Ovary (tissue), 9 donors: Measurements from ENCODE around the gene WIPF3. TPM values are rescaled to one million over a fixed set of nuclear protein-coding genes. Genes with fewer than 3 reads are reported as not detected.

Source experiments
- DNase-seq, 5 donors: peaks; one replicate each; pipeline ENCODE4 v3.0.0-alpha.2; 2019 to 2020
- H3K27ac ChIP-seq, 2 donors: fragments of 200-600 bp; one replicate each; pipeline versions ENCODE4 v1.5.1 to v1.8.0; 2019 to 2022
- H3K27me3 ChIP-seq: fragments of 200-600 bp; one replicate; pipeline ENCODE4 v1.8.0; 2022
- H3K36me3 ChIP-seq: fragments of 200-600 bp; sonication (generic); one replicate; pipeline ENCODE4 v1.5.1; 2019
- H3K4me1 ChIP-seq: one replicate; pipeline ENCODE4 v1.8.1; 2013; ENCODE audit warnings: mild to moderate bottlenecking, moderate library complexity; ENCODE audit not compliant: insufficient read depth
- H3K4me3 ChIP-seq: fragments of 200-600 bp; sonication (generic); one replicate; pipeline ENCODE4 v1.5.1; 2017
- H3K9me3 ChIP-seq, 2 donors: fragments of 200-600 bp in 1 of 2; sonication (generic) in 1 of 2; one replicate each; pipeline versions ENCODE4 v1.5.1 to v1.8.1; 2013 to 2019; ENCODE audit warnings: mild to moderate bottlenecking in 1 of 2, moderate library complexity in 1 of 2
- CTCF ChIP-seq, 3 donors: fragments of 450-650 bp in 2 of 3; fragments of 200-600 bp in 1 of 3; IDR thresholded peaks; one replicate each; pipeline versions ENCODE4 v1.5.1 to v1.8.0; 2016 to 2022; ENCODE audit warnings: antibody characterized with exemption in 3 of 3, mild to moderate bottlenecking in 1 of 3
- EP300 ChIP-seq: sonication (generic); formaldehyde crosslinking; IDR thresholded peaks from one replicate; pipeline ENCODE4 v1.6.1; 2017; ENCODE audit warnings: antibody characterized with exemption
- POLR2A ChIP-seq: fragments of 450-650 bp; IDR thresholded peaks from one replicate; pipeline ENCODE4 v1.6.1; 2017; ENCODE audit warnings: antibody characterized with exemption, mild to moderate bottlenecking, moderate library complexity
- WGBS, 3 donors: extraction: QIAGEN DNeasy Blood & Tissue Kit in 1 of 3; methylation state at CpG; one replicate each; pipeline versions ENCODE4 v1.1.5 to v1.1.7; 2013 to 2017; 5-methylcytosine and 5-hydroxymethylcytosine counted together
- intact Hi-C, 4 donors: fragments of 100-400 bp; cut with DNase I; formaldehyde crosslinking; loops; one replicate each; pipeline versions ENCODE4 v1.11.0 to v1.15.1; 2022 to 2023
- polyA plus RNA-seq, 2 donors: library from polyadenylated mRNA; stranded (reverse); fragments of 200-250 nt in 1 of 2; fragments of 350-450 nt in 1 of 2; fragmentation: Illumina TruSeq in 1 of 2; extraction: RNeasy Lipid Tissue Mini Kit (QIAGEN cat#74804) in 1 of 2; gene quantifications; one replicate each; pipeline ENCODE4 v1.2.3, GENCODE V29; 2013 to 2014
- total RNA-seq, 7 donors: library from RNA; depleted of rRNA in 2 of 7; stranded (reverse); fragments of >200 nt in 2 of 7; fragmentation: NEBNext Ultra II Directional in 3 of 7; extraction: Animal tissue kit (Norgen Biotek cat#: 25700) in 3 of 7; gene quantifications; one replicate each; pipeline versions ENCODE4 v1.1.0 to v1.2.4, GENCODE V29; 2016 to 2023
- donor health status: DM: no; HTN: no; CAD: no; lungs with moderate emphysema.
- donor health status: DM: no; HTN: no; CAD: no.
- donor health status: Bipolar disorder and iron deficiency.
- donor health status: DM: yes; HTN: yes; CAD: no.
- donor health status: DM: no; HTN: no; CAD: no.
- donor health status: DM: yes; HTN: yes; CAD: no.

Gene WIPF3
- total and polyA plus RNA-seq, 9 donors = 15.3 to 122 (median 53.3) TPM

- Histone ChIP-seq H3K4me1 (no peaks in the 10 kb centered on the region), H3K27me3 (no peaks in the 10 kb centered on the region), H3K36me3 (no peaks in the 10 kb centered on the region), H3K27ac (no peak overlapping the region), H3K9me3 (no peaks in the 10 kb centered on the region), H3K4me3 (no peak overlapping the region)
- no peak for TF ChIP-seq POLR2A
- no peak for TF ChIP-seq CTCF (IDR thresholded peaks at IDR 0.05)
- no peak for TF ChIP-seq EP300
- DNase-seq = no peak
- intact Hi-C loops = no loop called here
- WGBS, 3 donors = 95 to 99% (median 97%) methylated on average over 13 of the region's 13 CpGs
Measured at GRCh38 chr7:29875741-29876140, 69.4 kb downstream of the WIPF3 start.

DNA sequence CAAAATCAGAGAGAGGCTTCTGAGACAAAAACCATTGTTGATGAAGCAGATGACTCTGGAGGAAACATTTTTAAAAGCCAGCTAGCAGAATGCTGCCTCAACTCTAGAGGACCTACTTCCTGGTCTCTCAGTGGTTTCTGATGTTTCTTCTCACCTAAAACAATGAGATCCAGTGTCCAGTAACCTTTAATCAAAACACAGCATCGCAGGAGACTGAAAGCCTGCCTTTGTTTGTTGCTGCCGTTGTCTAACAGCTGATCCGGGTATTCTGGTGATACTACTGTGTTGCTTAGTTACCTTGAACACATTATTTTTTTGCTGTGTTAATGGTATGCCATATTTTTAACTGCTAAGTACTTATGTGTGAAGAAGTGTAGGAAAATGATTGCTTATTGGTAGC lies 70.9 kb downstream of the WIPF3 start:
- no peak overlapping the region for H3K27ac ChIP-seq
- H3K27me3 ChIP-seq = no peaks in the 10 kb centered on the region
- H3K36me3 ChIP-seq = no peaks in the 10 kb centered on the region
- peaks cover 4% of the 10 kb centered on the region for H3K4me1 ChIP-seq
- no peak for DNase-seq
- TF ChIP-seq CTCF (IDR thresholded peaks at IDR 0.05) (no peak), POLR2A (no peak)
- WGBS, 3 donors = 21 to 42% (median 35%) methylated on average over 3 of the region's 3 CpGs
- H3K4me3 ChIP-seq = no peak overlapping the region
- intact Hi-C loops = no loop called here
- no peaks in the 10 kb centered on the region for H3K9me3 ChIP-seq

GRCh38 chr7:29878081-29878688 lies 71.9 kb downstream of the WIPF3 start:
- no peak for DNase-seq
- intact Hi-C loops = no loop called here
- no peaks in the 10 kb centered on the region for H3K36me3 ChIP-seq

GRCh38 chr7:29879609-29880008 lies 73.3 kb downstream of the WIPF3 start:
- no peaks in the 10 kb centered on the region for H3K9me3 ChIP-seq
- 29 to 35% (median 32%) methylated on average over 2 of the region's 2 CpGs for WGBS, 3 donors
- no peak overlapping the region for H3K4me3 ChIP-seq
- no peak overlapping the region for H3K27ac ChIP-seq
- no peak for TF ChIP-seq POLR2A
- no peak for TF ChIP-seq CTCF (IDR thresholded peaks at IDR 0.05)
- TF ChIP-seq EP300 = no peak
- DNase-seq = peak in 1 of 5 donors; percentile 47
- no peaks in the 10 kb centered on the region for H3K27me3 ChIP-seq
- peaks cover 4% of the 10 kb centered on the region for H3K4me1 ChIP-seq
- H3K36me3 ChIP-seq = no peaks in the 10 kb centered on the region
- intact Hi-C loops = loop anchor here in 1 of 4 donors (5.0 kb wide), 1 partner anchor 618 kb away; no protein-coding TSS in a partner anchor

More at GRCh38 chr7:29878081-29878688, 71.9 kb downstream of the WIPF3 start:
- Histone ChIP-seq H3K27me3 (no peaks in the 10 kb centered on the region), H3K9me3 (no peaks in the 10 kb centered on the region), H3K27ac (no peak overlapping the region), H3K4me1 (peaks cover 4% of the 10 kb centered on the region), H3K4me3 (no peak overlapping the region)
- 69 to 77% (median 75%) methylated on average over 5 of the region's 5 CpGs for WGBS, 3 donors
- no peak for TF ChIP-seq POLR2A
- TF ChIP-seq CTCF (IDR thresholded peaks at IDR 0.05) = no peak
- TF ChIP-seq EP300 = no peak
